ENCODE results near the gene MYRF.
A peak's percentile ranks its signal among the peaks of the same experiment; 100 is the strongest.

DNA sequence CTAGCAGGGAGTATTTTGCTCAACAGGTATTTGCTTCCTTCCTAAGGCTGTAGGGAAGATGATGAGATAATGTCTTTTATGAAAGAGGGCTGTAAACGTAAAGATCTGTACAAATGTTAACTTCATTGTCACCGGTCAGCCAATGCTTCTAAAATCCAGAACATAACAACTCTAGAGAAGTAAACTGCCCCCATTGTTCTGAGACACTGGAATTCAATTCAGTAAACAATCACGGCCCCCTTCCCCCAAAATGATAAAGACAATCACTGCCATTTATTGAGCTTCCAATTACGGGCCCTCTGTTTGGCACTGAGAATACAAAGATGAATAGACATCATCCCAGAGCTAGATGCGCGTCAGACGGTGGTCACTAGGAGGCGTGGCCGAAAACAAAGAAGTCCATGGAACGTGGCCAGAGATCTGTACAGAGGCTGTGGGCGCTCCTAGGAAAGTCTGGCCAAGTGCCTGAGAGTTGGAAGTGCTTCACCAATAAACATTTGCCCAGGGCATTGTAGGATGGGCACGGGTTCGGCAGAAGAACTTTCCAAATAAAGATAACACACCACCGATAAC is 39.4 kb downstream of the MYRF start:
- TF ChIP-seq, protein P1, sequence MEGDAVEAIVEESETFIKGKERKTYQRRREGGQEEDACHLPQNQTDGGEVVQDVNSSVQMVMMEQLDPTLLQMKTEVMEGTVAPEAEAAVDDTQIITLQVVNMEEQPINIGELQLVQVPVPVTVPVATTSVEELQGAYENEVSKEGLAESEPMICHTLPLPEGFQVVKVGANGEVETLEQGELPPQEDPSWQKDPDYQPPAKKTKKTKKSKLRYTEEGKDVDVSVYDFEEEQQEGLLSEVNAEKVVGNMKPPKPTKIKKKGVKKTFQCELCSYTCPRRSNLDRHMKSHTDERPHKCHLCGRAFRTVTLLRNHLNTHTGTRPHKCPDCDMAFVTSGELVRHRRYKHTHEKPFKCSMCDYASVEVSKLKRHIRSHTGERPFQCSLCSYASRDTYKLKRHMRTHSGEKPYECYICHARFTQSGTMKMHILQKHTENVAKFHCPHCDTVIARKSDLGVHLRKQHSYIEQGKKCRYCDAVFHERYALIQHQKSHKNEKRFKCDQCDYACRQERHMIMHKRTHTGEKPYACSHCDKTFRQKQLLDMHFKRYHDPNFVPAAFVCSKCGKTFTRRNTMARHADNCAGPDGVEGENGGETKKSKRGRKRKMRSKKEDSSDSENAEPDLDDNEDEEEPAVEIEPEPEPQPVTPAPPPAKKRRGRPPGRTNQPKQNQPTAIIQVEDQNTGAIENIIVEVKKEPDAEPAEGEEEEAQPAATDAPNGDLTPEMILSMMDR (conservative IDR thresholded peaks at IDR 0.05; ENCODE audit: low read length) = peak; percentile 23; the same call in 1 of the 2 replicates
- TF ChIP-seq EZH2phosphoT487 (IDR thresholded peaks at IDR 0.05; ENCODE audit: borderline replicate concordance, low read depth, low read length) = no peak

All from OCI-LY7 (cell line).